ENCODE results near the gene CRB1. TPM values are rescaled to one million over a fixed set of nuclear protein-coding genes. Genes with fewer than 3 reads are reported as not detected.

CRB1 gene
- total RNA-seq, 1 experiment from 2014 or later = not detected

DNA sequence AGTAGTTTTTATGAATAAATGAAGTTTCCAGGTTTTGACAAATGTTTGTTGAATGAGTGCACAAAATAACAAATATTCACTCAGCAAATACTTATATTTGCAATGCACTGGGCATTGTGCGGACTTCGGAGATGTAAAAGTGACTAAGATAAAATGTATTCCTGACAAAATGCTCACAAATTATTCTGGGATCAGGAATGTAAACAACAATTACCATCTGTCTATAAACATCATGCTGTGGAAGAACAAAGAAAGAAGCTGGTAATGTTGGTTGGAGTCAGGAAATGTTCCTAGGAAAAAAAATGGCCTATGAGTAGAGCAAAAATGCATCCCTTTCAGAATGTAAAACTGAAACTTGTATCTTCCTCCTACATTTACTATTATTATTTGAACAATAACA is 68.5 kb downstream of the CRB1 start:
- Histone ChIP-seq H3K27me3 (ENCODE audit: control insufficient read depth, insufficient read depth, low read length) (no peaks in the 10 kb centered on the region), H3K27ac (ENCODE audit: low read length) (no peak overlapping the region), H3K4me3 (ENCODE audit: low read depth in 2 of 2, low read length in 2 of 2) (no peak overlapping the region), H3K4me1 (ENCODE audit: control insufficient read depth, insufficient read depth, low read length) (no peaks in the 10 kb centered on the region), H3K9me3 (ENCODE audit: control insufficient read depth, insufficient read depth, low read depth, low read length) (no peaks in the 10 kb centered on the region), H3K36me3 (ENCODE audit: control insufficient read depth, insufficient read depth, low read length) (no peaks in the 10 kb centered on the region)
- DNase-seq (ENCODE audit: low read depth, low spot score) (no peak), ATAC-seq (no peak)
- in situ Hi-C loops (cut with HindIII; ENCODE audit: low pct_unique_long_range_greater_than_20kb, low sequenced_read_pairs) = no loop called here
- BruUV-seq (replicated peaks) = no TSS peak
- ChIA-PET POLR2A (no interaction called here), CTCF (no interaction called here)
- no peak for TF ChIP-seq TCF7L2 (IDR thresholded peaks at IDR 0.05; ENCODE audit: low read depth, low read length)
- TF ChIP-seq SIN3A (IDR thresholded peaks at IDR 0.05; ENCODE audit: borderline replicate concordance, insufficient read depth, low read depth, low read length) = no peak
- TF ChIP-seq CTCF (IDR thresholded peaks at IDR 0.05) = no peak
- no peak for TF ChIP-seq POLR2AphosphoS5 (IDR thresholded peaks at IDR 0.05; ENCODE audit: low read depth, low read length)
- TF ChIP-seq, protein P1, sequence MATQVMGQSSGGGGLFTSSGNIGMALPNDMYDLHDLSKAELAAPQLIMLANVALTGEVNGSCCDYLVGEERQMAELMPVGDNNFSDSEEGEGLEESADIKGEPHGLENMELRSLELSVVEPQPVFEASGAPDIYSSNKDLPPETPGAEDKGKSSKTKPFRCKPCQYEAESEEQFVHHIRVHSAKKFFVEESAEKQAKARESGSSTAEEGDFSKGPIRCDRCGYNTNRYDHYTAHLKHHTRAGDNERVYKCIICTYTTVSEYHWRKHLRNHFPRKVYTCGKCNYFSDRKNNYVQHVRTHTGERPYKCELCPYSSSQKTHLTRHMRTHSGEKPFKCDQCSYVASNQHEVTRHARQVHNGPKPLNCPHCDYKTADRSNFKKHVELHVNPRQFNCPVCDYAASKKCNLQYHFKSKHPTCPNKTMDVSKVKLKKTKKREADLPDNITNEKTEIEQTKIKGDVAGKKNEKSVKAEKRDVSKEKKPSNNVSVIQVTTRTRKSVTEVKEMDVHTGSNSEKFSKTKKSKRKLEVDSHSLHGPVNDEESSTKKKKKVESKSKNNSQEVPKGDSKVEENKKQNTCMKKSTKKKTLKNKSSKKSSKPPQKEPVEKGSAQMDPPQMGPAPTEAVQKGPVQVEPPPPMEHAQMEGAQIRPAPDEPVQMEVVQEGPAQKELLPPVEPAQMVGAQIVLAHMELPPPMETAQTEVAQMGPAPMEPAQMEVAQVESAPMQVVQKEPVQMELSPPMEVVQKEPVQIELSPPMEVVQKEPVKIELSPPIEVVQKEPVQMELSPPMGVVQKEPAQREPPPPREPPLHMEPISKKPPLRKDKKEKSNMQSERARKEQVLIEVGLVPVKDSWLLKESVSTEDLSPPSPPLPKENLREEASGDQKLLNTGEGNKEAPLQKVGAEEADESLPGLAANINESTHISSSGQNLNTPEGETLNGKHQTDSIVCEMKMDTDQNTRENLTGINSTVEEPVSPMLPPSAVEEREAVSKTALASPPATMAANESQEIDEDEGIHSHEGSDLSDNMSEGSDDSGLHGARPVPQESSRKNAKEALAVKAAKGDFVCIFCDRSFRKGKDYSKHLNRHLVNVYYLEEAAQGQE (IDR thresholded peaks at IDR 0.05; ENCODE audit: insufficient read depth in 1 of 2, low read depth in 2 of 2, low read length in 1 of 2) = no peak
- intact Hi-C loops (cut with micrococcal nuclease; ENCODE audit: unreplicated experiment) = no loop called here

DNA sequence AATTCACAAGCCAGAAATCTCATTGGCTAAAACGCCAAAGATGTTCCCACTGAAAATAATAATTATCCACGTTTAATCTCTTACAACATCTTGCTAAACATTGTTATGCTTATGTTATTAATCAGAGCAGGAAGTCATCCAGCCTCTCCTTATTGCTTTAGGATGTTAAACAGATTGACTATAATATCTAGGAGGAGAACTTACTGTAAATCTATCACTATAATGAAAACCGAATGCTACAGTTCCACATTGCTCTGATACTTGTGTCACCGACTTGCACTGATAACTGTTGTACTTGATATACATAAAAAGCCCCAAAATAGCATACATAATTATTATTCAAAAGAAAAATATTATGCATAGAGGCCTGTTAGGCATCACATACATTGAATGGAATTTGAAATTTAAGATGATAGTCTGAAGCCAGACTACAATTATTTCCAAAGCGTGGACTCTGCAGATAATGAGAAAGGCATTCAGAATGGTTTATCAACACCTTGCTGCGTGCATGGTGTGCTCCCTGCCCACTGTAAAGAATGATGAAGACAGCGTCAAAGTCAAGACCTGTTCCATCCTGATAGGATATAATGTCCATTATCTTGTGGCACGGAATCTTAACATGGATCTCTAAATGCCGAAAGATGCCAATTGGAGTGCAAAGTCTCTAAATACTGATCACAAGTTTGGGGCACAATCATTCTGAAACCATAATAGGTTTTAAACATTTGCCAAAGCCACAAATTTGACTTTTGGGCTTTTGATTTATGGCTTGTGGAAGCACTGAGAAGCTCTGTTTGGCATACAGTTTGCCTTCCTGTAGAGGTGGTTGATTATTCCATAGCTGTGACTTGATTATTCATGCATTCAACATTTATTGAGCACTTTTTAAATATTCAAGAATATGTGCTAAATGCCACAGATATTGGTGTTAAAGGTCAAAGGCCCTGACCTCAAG is 71.3 kb downstream of the CRB1 start:
- Histone ChIP-seq H3K9me3 (ENCODE audit: control insufficient read depth, insufficient read depth, low read depth, low read length) (no peaks in the 10 kb centered on the region), H3K27ac (ENCODE audit: low read length) (no peak overlapping the region), H3K4me1 (ENCODE audit: control insufficient read depth, insufficient read depth, low read length) (no peaks in the 10 kb centered on the region), H3K36me3 (ENCODE audit: control insufficient read depth, insufficient read depth, low read length) (no peaks in the 10 kb centered on the region), H3K27me3 (ENCODE audit: control insufficient read depth, insufficient read depth, low read length) (no peaks in the 10 kb centered on the region), H3K4me3 (ENCODE audit: low read depth in 2 of 2, low read length in 2 of 2) (no peak overlapping the region)
- ATAC-seq (no peak), DNase-seq (ENCODE audit: low read depth, low spot score) (no peak)
- ChIA-PET POLR2A (no interaction called here), CTCF (no interaction called here)
- in situ Hi-C loops (cut with HindIII; ENCODE audit: low pct_unique_long_range_greater_than_20kb, low sequenced_read_pairs) = no loop called here
- intact Hi-C loops (cut with micrococcal nuclease; ENCODE audit: unreplicated experiment) = no loop called here
- BruUV-seq (replicated peaks) = no TSS peak
- TF ChIP-seq, protein P1 (IDR thresholded peaks at IDR 0.05; ENCODE audit: insufficient read depth in 1 of 2, low read depth in 2 of 2, low read length in 1 of 2) = no peak
- TF ChIP-seq POLR2AphosphoS5 (IDR thresholded peaks at IDR 0.05; ENCODE audit: low read depth, low read length) (no peak), TCF7L2 (IDR thresholded peaks at IDR 0.05; ENCODE audit: low read depth, low read length) (no peak), SIN3A (IDR thresholded peaks at IDR 0.05; ENCODE audit: borderline replicate concordance, insufficient read depth, low read depth, low read length) (no peak), CTCF (IDR thresholded peaks at IDR 0.05) (no peak)

Data from Panc1 (cell line).